Endothelial cell of umbilical vein (primary cell): Measurements from ENCODE around the gene PSD2. TPM values are rescaled to one million over a fixed set of nuclear protein-coding genes. Genes with fewer than 3 reads are reported as not detected.

ENCODE experiments used
- BruUV-seq: library from RNA; stranded (reverse); fragments of 400-500 nt; replicated peaks from 2 replicates; lab custom pipeline; 2021; lab: Mats Ljungman, UMichigan
- CTCF ChIA-PET: fragments of 300-600, 350-600 bp; sonication (Branson Sonifier 250); formaldehyde crosslinking; loops from one replicate; lab custom pipeline; 2021; ENCODE audit warnings: antibody characterized with exemption, inconsistent platforms; lab: Charles Lee
- POLR2A ChIA-PET: fragments of 300-600, 350-600 bp; sonication (Branson Sonifier 250); formaldehyde crosslinking; loops from one replicate; lab custom pipeline; 2021; ENCODE audit warnings: antibody characterized with exemption, inconsistent platforms; lab: Charles Lee
- DNase-seq: peaks from one replicate; pipeline ENCODE4 v3.0.0-alpha.2; 2011; ENCODE audit warnings: low read depth, low spot score
- FAIRE-seq: peaks from 2 replicates; lab custom pipeline; 2011; peaks lifted over from hg19 to GRCh38; lab: Jason Lieb, UNC
- H2AFZ ChIP-seq: 2 replicates; pipeline ENCODE4 v1.6.0; 2012; ENCODE audit warnings: low read depth, low read length, control low read depth, inconsistent platforms
- H3K27ac ChIP-seq: 2 replicates; pipeline ENCODE4 v1.5.1; 2011; ENCODE audit warnings: low read depth, mild to moderate bottlenecking, control low read depth, low read length, moderate library complexity; ENCODE audit not compliant: insufficient read depth
- H3K27me3 ChIP-seq, 2 experiments: 2 replicates each; pipeline versions ENCODE4 v1.6.0 to v1.6.1; 2011; ENCODE audit warnings: low read length in 2 of 2, mixed read lengths in 1 of 2; ENCODE audit not compliant: control insufficient read depth in 2 of 2, insufficient read depth in 2 of 2
- H3K36me3 ChIP-seq, 2 experiments: 2 replicates in 1 of 2; 3 replicates in 1 of 2; pipeline ENCODE4 v1.5.1; 2011; ENCODE audit warnings: low read length in 2 of 2, mild to moderate bottlenecking in 1 of 2, moderate library complexity in 1 of 2; ENCODE audit not compliant: control insufficient read depth in 2 of 2, insufficient read depth in 2 of 2; ENCODE audit errors: extremely low read depth in 1 of 2
- H3K4me1 ChIP-seq: 3 replicates; pipeline ENCODE4 v1.5.1; 2011; ENCODE audit warnings: mild to moderate bottlenecking, low read length; ENCODE audit not compliant: control insufficient read depth, insufficient read depth; ENCODE audit errors: extremely low read depth
- H3K4me2 ChIP-seq: 2 replicates; pipeline ENCODE4 v1.6.1; 2011; ENCODE audit warnings: low read length, control low read depth, mixed read lengths; ENCODE audit not compliant: insufficient read depth
- H3K4me3 ChIP-seq, 3 experiments: fragments of 200-600 bp in 1 of 3; sonication (generic), shearing (Covaris generic) in 1 of 3; replicated peaks in 1 of 3; 2 replicates each; pipeline ENCODE4 v1.5.1; 2011 to 2016; ENCODE audit warnings: control low read depth in 3 of 3, low read length in 3 of 3, mild to moderate bottlenecking in 2 of 3, inconsistent platforms in 1 of 3, low read depth in 1 of 3, moderate library complexity in 1 of 3; ENCODE audit not compliant: insufficient read depth in 1 of 3
- H3K79me2 ChIP-seq: 2 replicates; pipeline ENCODE4 v1.6.0; 2012; ENCODE audit warnings: low read length, inconsistent platforms; ENCODE audit not compliant: control insufficient read depth, insufficient read depth
- H3K9ac ChIP-seq: replicated peaks from 2 replicates; pipeline ENCODE3; 2011; ENCODE audit warnings: low read length, control low read depth; ENCODE audit not compliant: insufficient read depth; ENCODE audit errors: extremely low read depth
- H3K9me1 ChIP-seq: replicated peaks from 3 replicates; pipeline ENCODE4 v1.6.0; 2011; ENCODE audit warnings: mild to moderate bottlenecking, low read length; ENCODE audit not compliant: control insufficient read depth, insufficient read depth; ENCODE audit errors: extremely low read depth
- H3K9me3 ChIP-seq: replicated peaks from 2 replicates; pipeline ENCODE4 v1.5.1; 2012; ENCODE audit warnings: low read length, inconsistent platforms; ENCODE audit not compliant: control insufficient read depth, insufficient read depth
- H4K20me1 ChIP-seq: replicated peaks from 2 replicates; pipeline ENCODE3; 2011; ENCODE audit warnings: mild to moderate bottlenecking, low read length; ENCODE audit not compliant: control insufficient read depth, insufficient read depth; ENCODE audit errors: extremely low read depth
- EZH2 ChIP-seq: IDR thresholded peaks from 2 replicates; pipeline ENCODE4 v1.6.1; 2012; ENCODE audit warnings: borderline replicate concordance, low read depth, mild to moderate bottlenecking, moderate library complexity, low read length, inconsistent platforms; ENCODE audit not compliant: severe bottlenecking
- FOS ChIP-seq: IDR thresholded peaks from 2 replicates; pipeline ENCODE4 v1.6.1; 2011; ENCODE audit warnings: mild to moderate bottlenecking, low read length, moderate library complexity, borderline replicate concordance; ENCODE audit not compliant: insufficient read depth
- GATA2 ChIP-seq: IDR thresholded peaks from 2 replicates; pipeline ENCODE4 v1.7.0; 2011; ENCODE audit warnings: low read depth, mild to moderate bottlenecking, moderate library complexity, mixed read lengths, low read length; ENCODE audit not compliant: insufficient read length, insufficient read depth
- JUN ChIP-seq: IDR thresholded peaks from 2 replicates; pipeline ENCODE4 v1.6.1; 2011; ENCODE audit warnings: borderline replicate concordance, low read depth; ENCODE audit not compliant: insufficient read length, insufficient read depth
- MYC ChIP-seq: IDR thresholded peaks from one replicate; pipeline ENCODE4 v1.6.1; 2011; ENCODE audit warnings: mild to moderate bottlenecking, low read depth, low read length
- POLR2A ChIP-seq: IDR thresholded peaks from 2 replicates; pipeline ENCODE4 v1.6.1; 2012; ENCODE audit warnings: low read depth, mild to moderate bottlenecking, control low read depth, low read length
- POLR2AphosphoS5 ChIP-seq: IDR thresholded peaks from 2 replicates; pipeline ENCODE4 v1.6.1; 2012; ENCODE audit warnings: low read depth, mild to moderate bottlenecking, control low read depth, low read length, moderate library complexity; ENCODE audit not compliant: insufficient read depth
- dilution Hi-C: fragments of 300-500 bp; cut with MboI; formaldehyde crosslinking; loops from one replicate; pipeline ENCODE4 v1.15.0; 2019; ENCODE audit warnings: low sequenced_read_pairs; ENCODE audit not compliant: extremely low pct_ligation_motif_present
- intact Hi-C: fragments of 100-400 bp; cut with micrococcal nuclease; formaldehyde crosslinking; loops from one replicate; pipeline ENCODE4 v1.10.0; 2022
- polyA plus RNA-seq, 4 experiments: library from polyadenylated mRNA; depleted of rRNA in 3 of 4; stranded (reverse) in 3 of 4; unstranded in 1 of 4; fragments of >200 nt; gene quantifications; 2 replicates each; pipeline versions ENCODE4 v1.2.1 to v1.2.3, GENCODE V29; 2011 to 2012; ENCODE audit warnings: missing spikeins in 1 of 4
- total RNA-seq: library from RNA; stranded (reverse); gene quantifications from 2 replicates; pipeline ENCODE4 v1.2.3, GENCODE V29; 2021
- TF ChIP-seq, protein P1 (sequence below), 2 donors: IDR thresholded peaks; 1 replicate in 1 of 2; 2 replicates in 1 of 2; pipeline ENCODE4 v1.5.1; 2011; ENCODE audit warnings: low read length in 2 of 2, mild to moderate bottlenecking in 2 of 2, moderate library complexity in 2 of 2, control low read depth in 1 of 2, inconsistent platforms in 1 of 2, low read depth in 1 of 2; ENCODE audit not compliant: insufficient read depth in 1 of 2; ENCODE audit errors: extremely low read depth in 1 of 2
- TF ChIP-seq, protein P2 (sequence below): IDR thresholded peaks from 2 replicates; pipeline ENCODE4 v1.6.1; 2011; ENCODE audit not compliant: insufficient read depth, insufficient read length

Gene PSD2
- total and polyA plus RNA-seq, 2 donors (not counting 3 experiments of a cell fraction or from before 2014, with no cell fraction given): not detected

DNA sequence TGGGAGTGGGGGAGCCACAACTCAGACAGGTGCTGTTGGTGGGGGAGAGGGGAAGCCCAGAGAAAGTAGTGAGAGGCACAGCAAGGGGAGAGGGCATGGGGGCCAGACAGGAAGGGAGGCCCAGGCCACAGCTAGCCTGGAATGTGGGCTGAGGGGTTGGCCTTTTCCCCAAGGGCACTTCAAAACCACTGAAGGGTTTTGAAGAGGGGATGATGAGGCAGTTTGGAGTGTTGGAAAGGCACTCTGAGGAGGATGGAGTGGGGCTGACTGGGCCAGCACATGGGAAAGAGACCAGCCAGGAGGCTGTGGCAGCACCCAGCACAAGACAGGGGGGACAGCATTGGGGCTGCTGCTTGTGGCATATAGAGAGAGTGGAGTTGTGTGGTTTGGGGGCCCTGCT is 3.8 kb downstream of the PSD2 start:
- Histone ChIP-seq H3K4me1 (no peaks in the 10 kb centered on the region), H4K20me1 (no peaks in the 10 kb centered on the region), H3K9me1 (no peaks in the 10 kb centered on the region), H3K79me2 (no peaks in the 10 kb centered on the region), H3K4me2 (no peak overlapping the region), H3K36me3 (no peaks in the 10 kb centered on the region), H3K27ac (no peak overlapping the region), H3K9me3 (no peaks in the 10 kb centered on the region), H2AFZ (no peak overlapping the region), H3K27me3 (peaks cover 36 to 39% of the 10 kb centered on the region in 2 experiments), H3K4me3 (no peak overlapping the region), H3K9ac (no peak overlapping the region)
- dilution Hi-C loops: no loop called here
- no TSS peak for BruUV-seq
- intact Hi-C loops: no loop called here
- DNase-seq: no peak
- TF ChIP-seq EZH2 (no peak), MYC (no peak), POLR2A (no peak), JUN (no peak), POLR2AphosphoS5 (no peak), FOS (no peak), GATA2 (no peak)
- TF ChIP-seq, protein P1, sequence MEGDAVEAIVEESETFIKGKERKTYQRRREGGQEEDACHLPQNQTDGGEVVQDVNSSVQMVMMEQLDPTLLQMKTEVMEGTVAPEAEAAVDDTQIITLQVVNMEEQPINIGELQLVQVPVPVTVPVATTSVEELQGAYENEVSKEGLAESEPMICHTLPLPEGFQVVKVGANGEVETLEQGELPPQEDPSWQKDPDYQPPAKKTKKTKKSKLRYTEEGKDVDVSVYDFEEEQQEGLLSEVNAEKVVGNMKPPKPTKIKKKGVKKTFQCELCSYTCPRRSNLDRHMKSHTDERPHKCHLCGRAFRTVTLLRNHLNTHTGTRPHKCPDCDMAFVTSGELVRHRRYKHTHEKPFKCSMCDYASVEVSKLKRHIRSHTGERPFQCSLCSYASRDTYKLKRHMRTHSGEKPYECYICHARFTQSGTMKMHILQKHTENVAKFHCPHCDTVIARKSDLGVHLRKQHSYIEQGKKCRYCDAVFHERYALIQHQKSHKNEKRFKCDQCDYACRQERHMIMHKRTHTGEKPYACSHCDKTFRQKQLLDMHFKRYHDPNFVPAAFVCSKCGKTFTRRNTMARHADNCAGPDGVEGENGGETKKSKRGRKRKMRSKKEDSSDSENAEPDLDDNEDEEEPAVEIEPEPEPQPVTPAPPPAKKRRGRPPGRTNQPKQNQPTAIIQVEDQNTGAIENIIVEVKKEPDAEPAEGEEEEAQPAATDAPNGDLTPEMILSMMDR (IDR thresholded peaks at IDR 0.05; ENCODE audit: extremely low read depth in 1 of 2, insufficient read depth in 1 of 2, low read depth in 1 of 2, low read length in 2 of 2): no peak
- TF ChIP-seq, protein P2, sequence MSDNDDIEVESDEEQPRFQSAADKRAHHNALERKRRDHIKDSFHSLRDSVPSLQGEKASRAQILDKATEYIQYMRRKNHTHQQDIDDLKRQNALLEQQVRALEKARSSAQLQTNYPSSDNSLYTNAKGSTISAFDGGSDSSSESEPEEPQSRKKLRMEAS: no peak
- no peak for FAIRE-seq
- ChIA-PET CTCF (interaction anchor here (1.5 to 3.8 kb wide), 2 partner anchors 9 to 11 kb away, joined by 4 to 34 read pairs; no protein-coding TSS in a partner anchor), POLR2A (no interaction called here)
